WERI-Rb-1 (cell line): Measurements from ENCODE around the gene KISS1R.

Source experiments
- DNase-seq: peaks from one replicate; pipeline ENCODE4 v3.0.0-alpha.2; 2020
- H3K27ac ChIP-seq: fragments of 250-450 bp; sonication (Bioruptor Pico); 2 replicates; pipeline ENCODE4 v1.5.1; 2020; ENCODE audit warnings: mild to moderate bottlenecking, moderate library complexity
- H3K27me3 ChIP-seq: fragments of 250-450 bp; sonication (Bioruptor Pico); 2 replicates; pipeline ENCODE4 v1.5.1; 2021; ENCODE audit warnings: mild to moderate bottlenecking, low read depth, moderate library complexity; ENCODE audit not compliant: insufficient read depth, severe bottlenecking
- H3K36me3 ChIP-seq: fragments of 250-450 bp; sonication (Bioruptor Pico); 2 replicates; pipeline ENCODE4 v1.5.1; 2020; ENCODE audit warnings: mild to moderate bottlenecking, moderate library complexity
- H3K4me3 ChIP-seq: 2 replicates; pipeline ENCODE4 v1.5.1; 2011; ENCODE audit warnings: low read depth, mild to moderate bottlenecking, control low read depth, low read length
- H3K9me3 ChIP-seq: fragments of 250-450 bp; sonication (Bioruptor Pico); 2 replicates; pipeline ENCODE4 v1.5.1; 2021; ENCODE audit warnings: mild to moderate bottlenecking, moderate library complexity; ENCODE audit not compliant: severe bottlenecking
- TF ChIP-seq, protein P1 (sequence below): IDR thresholded peaks from 2 replicates; pipeline ENCODE4 v1.5.1; 2011; ENCODE audit warnings: low read depth, mild to moderate bottlenecking, control low read depth, inconsistent platforms, low read length

The KISS1R gene

DNA sequence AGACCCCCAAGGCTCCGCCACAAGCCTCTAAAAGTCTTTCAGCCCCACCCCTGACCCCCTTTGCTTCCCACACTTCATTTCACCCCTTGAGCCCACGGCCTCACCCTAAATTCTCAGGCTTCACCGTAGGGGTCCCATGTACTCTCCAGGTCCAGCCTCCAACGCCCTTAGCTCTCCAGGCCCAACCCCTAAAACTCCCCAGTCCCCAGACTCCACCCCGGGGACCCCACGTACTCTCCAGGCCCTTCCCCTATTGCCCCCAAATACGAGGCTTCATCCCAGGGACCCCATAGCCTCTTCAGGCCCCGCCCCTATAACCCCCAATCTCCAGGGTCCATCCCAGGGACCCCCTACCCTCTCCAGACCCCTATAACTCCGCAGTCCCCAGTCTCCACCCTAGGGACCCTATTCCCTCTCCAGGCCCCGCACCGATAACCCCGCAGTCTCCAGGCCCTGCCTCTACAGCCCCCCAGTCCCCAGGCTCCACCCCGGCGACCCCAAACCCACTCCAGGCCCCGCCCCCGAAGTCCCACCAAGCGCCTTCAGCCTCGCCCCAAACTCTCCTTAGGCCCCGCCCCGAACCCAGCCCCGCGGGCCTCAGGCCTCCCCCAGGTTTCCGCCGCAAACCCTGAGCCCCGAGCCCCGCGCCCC is 24.8 kb upstream of the KISS1R start:
- no peak for DNase-seq
- Histone ChIP-seq H3K36me3 (peaks cover 39% of the 10 kb centered on the region), H3K4me3 (peak overlapping the region; percentile 50), H3K9me3 (no peaks in the 10 kb centered on the region), H3K27me3 (no peaks in the 10 kb centered on the region), H3K27ac (peak overlapping the region; percentile 97)
- TF ChIP-seq, protein P1, sequence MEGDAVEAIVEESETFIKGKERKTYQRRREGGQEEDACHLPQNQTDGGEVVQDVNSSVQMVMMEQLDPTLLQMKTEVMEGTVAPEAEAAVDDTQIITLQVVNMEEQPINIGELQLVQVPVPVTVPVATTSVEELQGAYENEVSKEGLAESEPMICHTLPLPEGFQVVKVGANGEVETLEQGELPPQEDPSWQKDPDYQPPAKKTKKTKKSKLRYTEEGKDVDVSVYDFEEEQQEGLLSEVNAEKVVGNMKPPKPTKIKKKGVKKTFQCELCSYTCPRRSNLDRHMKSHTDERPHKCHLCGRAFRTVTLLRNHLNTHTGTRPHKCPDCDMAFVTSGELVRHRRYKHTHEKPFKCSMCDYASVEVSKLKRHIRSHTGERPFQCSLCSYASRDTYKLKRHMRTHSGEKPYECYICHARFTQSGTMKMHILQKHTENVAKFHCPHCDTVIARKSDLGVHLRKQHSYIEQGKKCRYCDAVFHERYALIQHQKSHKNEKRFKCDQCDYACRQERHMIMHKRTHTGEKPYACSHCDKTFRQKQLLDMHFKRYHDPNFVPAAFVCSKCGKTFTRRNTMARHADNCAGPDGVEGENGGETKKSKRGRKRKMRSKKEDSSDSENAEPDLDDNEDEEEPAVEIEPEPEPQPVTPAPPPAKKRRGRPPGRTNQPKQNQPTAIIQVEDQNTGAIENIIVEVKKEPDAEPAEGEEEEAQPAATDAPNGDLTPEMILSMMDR = no peak

DNA sequence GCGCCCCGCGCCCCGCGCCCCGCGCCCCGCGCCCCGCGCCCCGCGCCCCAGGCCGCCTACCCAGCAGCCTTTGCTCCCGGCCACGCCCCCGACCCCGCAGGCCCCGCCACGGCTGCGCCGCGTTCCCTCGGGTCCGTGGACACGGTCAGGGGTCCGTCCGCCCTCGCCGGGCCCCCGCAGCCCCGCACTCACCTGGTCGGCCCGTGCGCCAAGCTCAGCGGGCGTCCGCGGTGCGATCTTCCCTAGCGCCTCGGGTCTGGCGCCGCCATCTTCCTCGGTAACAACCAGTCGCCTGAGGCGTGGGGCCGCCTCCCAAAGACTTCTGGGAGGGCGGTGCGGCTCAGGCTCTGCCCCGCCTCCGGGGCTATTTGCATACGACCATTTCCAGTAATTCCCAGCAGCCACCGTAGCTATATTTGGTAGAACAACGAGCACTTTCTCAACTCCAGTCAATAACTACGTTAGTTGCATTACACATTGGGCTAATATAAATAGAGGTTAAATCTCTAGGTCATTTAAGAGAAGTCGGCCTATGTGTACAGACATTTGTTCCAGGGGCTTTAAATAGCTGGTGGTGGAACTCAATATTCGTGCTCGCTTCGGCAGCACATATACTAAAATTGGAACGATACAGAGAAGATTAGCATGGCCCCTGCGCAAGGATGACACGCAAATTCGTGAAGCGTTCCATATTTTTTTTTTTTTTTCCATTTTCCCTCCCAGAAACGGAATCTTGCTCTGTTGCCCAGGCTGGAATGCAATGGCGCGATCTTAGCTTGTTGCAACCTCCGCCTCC is 24.0 kb upstream of the KISS1R start, which contains the start of the genes MED16 and RNU6-9:
Gene MED16 (minus strand): TSS at position 294 of the 796 bp plus-strand sequence. CDS start 2,056 bp downstream, outside the sequence.
Gene RNU6-9 (plus strand): TSS at position 591 of the 796 bp plus-strand sequence.
- peak within 1 kb of the TSS; percentile 50 for H3K4me3 ChIP-seq
- H3K9me3 ChIP-seq = no peaks in the 10 kb centered on the region
- TF ChIP-seq, protein P1 = no peak
- no peaks in the 10 kb centered on the region for H3K27me3 ChIP-seq
- DNase-seq = peak; percentile 91
- peak within 1 kb of the TSS; percentile 97 for H3K27ac ChIP-seq
- H3K36me3 ChIP-seq = peaks cover 32% of the 10 kb centered on the region

DNA sequence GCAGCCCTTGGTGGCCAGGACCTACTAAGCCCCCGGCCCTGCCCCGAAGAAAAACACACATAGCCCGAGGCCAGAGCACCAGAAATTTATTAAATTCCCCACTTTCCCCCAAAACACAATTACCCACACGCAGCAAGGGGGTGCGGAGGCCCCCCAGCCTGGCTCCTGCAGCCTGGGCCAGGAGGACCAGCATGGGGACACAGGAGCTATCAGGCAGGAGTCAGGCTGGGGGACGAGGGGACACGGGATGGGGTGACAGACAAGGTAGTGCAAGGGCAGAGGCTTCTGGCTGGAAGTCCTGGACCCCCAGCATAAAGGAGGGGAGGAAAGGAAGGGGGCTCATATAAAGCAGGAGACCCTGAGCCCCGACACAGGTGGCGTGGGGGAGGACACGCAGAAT is 20.7 kb upstream of the KISS1R start:
- Histone ChIP-seq H3K4me3 (no peak overlapping the region), H3K27ac (no peak overlapping the region), H3K36me3 (peaks cover 14% of the 10 kb centered on the region), H3K27me3 (no peaks in the 10 kb centered on the region), H3K9me3 (no peaks in the 10 kb centered on the region)
- TF ChIP-seq, protein P1 = no peak
- DNase-seq = no peak

DNA sequence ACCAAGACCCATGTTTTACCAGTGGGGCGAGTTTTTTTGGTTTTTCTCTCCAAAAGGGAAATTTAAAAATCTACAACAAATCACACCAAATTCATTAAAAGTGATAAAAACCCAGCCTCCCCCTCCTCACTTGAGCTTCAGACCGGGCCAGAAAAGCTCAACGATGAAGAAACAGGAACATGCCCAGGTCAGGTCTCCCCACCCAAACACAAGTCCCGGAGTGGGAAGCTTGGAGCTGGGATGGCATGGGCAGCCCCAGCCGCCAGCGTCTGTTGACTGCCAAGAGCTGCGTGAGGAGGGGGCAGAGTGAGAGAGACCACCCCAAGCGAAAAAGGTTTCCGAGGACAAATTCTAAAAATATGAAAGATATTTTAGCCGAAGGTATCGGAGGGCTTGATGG is 20.1 kb upstream of the KISS1R start:
- H3K27me3 ChIP-seq = no peaks in the 10 kb centered on the region
- no peak overlapping the region for H3K27ac ChIP-seq
- H3K9me3 ChIP-seq = no peaks in the 10 kb centered on the region
- peaks cover 18% of the 10 kb centered on the region for H3K36me3 ChIP-seq
- DNase-seq = no peak
- H3K4me3 ChIP-seq = no peak overlapping the region
- TF ChIP-seq, protein P1 = no peak

DNA sequence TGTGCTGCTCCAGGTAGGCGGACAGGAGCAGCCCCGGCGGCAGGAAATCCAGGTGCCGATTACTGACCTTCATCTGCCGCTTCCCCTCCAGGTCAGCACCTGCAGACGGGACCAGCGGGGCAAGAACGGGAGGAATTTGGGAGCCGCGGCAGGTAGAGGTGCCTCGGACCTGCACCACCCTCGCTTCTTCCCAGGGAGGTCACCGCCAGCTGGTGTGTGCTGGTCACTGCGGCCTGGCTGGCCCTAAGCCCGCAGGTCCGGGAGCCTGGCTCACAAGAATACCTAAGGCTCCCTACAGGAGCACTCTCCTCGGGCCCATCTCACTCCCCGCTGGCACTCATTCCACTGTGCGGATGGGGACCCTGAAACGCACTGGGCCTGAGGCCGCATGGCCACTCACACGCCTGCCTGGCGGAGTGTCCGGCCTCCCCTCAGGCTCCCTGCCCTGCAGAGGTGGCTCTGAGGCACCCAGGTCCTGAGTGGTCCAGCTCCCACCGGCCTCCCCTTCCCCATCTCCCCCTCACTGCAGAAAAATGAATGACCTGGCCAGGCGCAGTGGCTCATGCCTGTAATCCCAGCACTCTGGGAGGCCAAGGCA is 19.6 kb upstream of the KISS1R start:
- TF ChIP-seq, protein P1 = peak; percentile 78
- Histone ChIP-seq H3K27ac (no peak overlapping the region), H3K36me3 (peaks cover 18% of the 10 kb centered on the region), H3K27me3 (no peaks in the 10 kb centered on the region), H3K4me3 (no peak overlapping the region), H3K9me3 (no peaks in the 10 kb centered on the region)
- no peak for DNase-seq
